Measurements from ENCODE around the gene IFT122.
"Not testable (repeated sequence)": the region's sequence is repeated elsewhere in the genome, so short reads cannot be mapped to it uniquely, and the experiment has no call there.

GRCh38 chr3:129491077-129491476, 51.1 kb downstream of the IFT122 start:
- not testable (repeated sequence) for TF ChIP-seq CTCF (IDR thresholded peaks at IDR 0.05; ENCODE audit: insufficient read depth, low read depth, low read length); EZH2 (IDR thresholded peaks at IDR 0.05; ENCODE audit: insufficient read depth, low read length)
